ELR (cell line): ENCODE data around the gene TAGLN.
A peak's percentile ranks its signal among the peaks of the same experiment; 100 is the strongest.

Source experiments
- DNase-seq: peaks from one replicate; pipeline ENCODE4 v3.0.0-alpha.2; 2015; ENCODE audit warnings: low read depth

The TAGLN gene

DNA sequence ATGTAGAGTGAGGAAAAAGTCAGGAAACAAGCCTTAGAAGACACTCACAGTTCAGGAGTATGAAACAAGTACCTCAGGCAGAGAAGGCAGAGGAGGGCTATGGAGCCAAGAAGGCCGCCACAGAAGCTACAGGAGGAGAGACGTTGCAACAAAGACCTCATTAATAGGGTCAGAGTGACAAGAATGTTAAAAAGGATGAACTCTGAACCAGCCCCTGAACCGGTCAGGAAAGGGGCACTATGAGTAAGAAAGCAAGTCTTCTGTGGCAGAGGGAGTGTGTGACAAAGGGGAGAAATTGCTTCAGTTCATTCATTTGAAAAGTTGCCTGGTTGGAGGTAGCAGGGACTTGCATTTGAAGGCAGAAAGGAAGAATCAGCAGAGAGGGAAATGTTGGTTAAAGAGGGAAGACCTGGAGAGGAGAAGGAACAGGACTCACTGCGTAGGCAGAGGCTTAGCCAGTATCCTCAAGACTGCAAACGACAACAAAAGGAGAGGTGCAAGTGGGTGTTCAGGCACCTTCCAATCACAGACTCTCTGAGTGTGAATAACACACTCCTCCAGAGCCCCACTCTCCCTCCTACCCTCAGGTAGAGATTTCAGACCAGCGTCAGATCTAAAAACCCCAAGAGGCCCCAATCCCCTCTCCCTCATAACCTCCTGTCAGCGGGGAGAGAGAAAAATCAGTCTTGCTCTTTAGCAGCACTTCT lies 15.4 kb downstream of the TAGLN start:
- DNase-seq = no peak

- DNase-seq = peak; percentile 59
These were observed 18.2 kb downstream of the TAGLN start for GRCh38 chr11:117217141-117218084.

DNA sequence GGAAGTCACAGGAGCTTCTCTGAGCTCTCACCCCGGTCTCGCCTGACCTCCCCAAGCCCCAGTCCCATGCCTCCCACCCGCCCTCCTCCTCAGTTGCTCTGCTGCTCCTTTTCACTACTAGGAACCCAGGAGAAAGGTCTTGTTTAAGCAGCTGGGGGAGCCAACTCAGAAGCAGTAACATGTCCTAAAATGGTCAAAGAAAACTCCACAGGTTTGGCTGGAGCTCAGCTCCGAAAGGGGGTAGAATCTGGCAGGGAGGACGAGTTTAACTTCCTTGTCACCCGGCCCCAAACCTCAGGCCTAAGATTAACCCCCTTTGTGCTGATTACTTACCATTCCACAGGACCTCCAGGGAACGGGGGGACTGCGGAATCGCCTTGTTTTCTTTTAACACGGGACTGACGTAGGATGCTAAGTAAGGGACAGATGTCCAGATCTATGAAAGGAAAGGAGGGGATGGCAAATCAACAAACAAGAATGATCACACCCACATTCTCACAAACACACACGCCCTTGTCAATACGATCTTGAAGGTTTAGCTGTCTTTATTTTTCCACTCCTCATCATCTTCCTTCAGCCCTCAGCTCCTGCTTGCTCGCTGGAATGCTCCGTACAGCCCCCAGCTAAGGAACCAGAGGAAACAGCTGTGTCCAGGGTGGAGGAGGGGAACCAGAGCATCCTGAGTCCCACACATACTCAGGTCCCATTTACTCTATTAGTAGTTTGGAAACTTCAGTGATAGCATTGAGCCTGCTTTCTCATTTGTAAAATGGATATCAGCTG lies 19.2 kb downstream of the TAGLN start:
- no peak for DNase-seq

- no peak for DNase-seq
These were observed 19.8 kb downstream of the TAGLN start for GRCh38 chr11:117219001-117219400.

DNA sequence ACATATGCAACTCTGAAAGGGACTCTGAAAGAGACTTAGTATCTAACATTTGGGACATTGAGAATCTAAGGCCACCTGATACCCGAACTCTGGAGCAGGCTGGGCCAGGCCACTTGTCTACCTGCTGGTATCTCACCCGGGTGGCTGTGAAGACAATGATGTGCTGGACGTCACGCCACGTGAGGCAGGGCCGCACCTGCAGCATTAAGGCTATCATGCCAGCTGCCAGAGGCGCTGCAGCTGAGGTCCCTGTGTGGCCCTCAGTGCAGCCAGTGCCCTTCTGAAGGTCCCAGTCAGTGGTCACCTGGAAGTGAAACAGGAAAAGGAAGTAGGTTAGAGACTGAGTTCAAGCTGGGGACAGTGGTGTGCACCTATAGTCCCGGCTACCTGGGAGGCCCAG lies 20.3 kb downstream of the TAGLN start:
- no peak for DNase-seq

DNA sequence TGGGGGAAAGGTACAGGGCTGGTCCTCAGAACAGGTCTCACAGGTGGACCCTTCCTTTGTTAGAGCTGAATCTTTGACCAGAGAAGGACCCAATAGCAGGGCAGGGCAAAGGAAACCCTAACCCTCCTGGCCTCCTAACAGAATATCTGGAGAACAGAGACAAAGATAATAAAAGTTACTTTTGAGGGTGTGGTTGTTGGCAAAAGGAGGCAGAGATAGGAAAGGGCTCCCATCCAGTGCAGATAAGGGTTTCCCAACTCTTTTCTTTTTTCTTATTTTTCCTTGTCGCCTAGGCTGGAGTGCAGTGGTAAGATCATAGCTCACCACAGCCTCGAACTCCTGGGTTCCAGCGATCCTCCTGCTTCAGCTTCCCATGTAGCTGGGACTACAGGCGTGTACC lies 20.8 kb downstream of the TAGLN start:
- DNase-seq = no peak

- DNase-seq = no peak
These were observed 21.4 kb downstream of the TAGLN start for GRCh38 chr11:117220568-117220967.

DNA sequence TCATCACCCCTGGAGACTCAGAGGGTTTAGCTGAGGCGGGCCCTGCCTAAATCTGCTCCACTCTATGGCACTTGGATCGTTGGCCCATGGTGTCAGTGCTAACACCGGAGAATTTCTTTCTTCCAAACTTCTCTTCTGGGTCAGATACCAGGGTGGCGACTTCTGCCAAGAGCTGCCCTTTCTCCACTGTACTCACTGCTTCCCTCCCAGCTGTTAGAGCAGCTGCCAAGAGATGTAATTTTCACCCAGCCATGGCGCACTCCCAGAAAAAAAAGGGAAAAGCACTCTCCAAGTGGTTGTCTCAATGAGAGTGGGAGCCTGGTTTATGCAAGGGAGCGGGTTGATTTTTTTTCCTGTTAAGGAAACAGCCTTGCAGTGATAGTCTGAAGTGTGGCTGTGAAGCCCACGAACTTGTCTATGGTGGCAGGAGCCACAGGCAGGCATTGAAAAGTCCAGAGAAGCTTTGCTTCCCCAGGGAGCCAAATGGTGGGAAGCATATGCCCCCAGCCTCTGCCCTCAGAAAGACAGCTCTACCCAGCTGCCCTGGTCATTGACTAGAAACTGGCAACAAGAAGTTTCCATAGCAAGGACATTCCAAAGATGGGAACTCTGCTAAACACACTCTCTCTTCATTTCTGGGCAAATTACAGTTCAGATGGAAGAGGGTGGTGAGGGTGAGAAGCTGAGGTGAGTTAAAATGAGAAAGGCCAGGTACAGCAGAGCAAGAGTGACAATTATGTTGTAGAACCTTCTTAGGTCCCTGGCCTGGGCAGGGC lies 22.0 kb downstream of the TAGLN start:
- no peak for DNase-seq

GRCh38 chr11:117221775-117222517 lies 22.8 kb downstream of the TAGLN start:
- no peak for DNase-seq

DNA sequence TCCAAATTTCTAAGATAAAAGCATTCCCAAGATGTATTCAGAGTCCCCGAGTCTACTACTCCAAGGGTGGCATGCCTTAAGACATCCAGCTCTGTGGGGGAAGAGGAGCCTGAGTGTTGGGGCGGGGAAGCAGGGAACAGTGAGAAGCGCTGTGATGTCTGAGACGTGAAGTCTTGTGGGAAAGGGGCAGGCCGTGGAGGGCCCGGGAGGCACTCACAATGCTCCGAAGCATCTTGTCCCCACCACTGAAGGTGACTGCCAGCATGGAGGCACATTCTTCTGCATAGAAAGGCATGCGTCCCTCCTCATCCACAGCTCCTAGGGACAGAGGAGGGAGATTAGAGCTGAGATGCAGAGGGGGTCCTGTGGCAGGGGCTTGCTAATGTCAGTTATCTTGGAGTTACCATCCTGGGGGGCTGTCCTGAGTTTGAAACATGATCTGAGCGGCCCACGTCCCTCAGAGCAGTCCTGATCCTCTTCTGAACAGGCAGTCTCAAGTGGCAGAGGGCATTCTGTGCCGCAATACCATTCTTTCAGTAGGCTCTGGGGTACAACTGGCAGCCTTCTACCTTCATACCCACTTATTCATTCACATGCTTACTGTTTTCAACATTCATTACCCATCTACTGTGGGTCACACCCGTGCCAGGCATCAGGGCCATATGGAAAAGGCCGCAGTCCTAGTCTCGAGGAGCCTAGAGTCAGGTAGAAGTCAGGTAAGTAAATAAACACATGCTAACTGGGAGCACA lies 24.0 kb downstream of the TAGLN start:
- DNase-seq = no peak

GRCh38 chr11:117223741-117224689 lies 24.8 kb downstream of the TAGLN start:
- DNase-seq = no peak

- DNase-seq = no peak
These were observed 26.5 kb downstream of the TAGLN start for GRCh38 chr11:117225553-117226170.

- peak; percentile 81 for DNase-seq
These were observed 27.5 kb downstream of the TAGLN start for GRCh38 chr11:117226388-117227385.

DNA sequence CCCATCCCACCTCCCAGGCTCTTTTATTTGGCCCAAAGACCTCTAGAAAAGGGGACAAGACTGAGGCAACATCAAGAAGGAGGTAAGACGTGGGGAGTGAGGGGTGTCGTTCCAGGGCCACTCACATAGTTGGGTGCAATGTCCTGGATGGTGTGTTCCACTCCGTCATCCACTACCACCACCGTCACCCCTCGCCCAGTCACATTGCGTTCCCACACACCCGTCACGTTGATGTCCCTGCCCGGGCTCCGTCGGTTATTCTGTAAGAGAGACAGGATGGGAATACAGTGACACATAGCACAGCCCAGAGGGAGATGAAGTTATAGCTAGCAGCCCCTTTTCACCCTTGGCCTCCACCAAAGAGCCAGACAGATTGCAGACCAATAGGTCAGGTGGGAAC lies 28.9 kb downstream of the TAGLN start:
- no peak for DNase-seq

DNA sequence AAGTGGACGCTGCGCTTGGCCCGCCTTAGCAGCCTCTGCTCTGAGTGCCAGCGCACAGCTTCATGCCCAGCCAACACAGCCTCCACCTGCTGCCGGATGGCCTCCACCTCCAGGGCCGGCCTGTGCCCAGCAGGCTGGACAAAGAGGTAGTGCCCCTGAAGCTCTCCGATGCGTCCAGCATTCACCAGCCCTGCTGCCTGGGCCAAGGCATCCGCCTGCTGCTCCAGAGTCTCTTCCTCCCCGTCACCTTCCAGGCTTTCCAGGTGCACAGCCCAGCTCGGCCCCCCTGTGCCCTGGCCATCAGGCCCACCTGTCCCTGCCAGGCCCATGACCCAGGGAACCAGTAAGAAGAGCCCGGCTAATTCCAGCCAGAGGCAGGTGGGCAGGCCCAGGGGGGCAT lies 30.2 kb downstream of the TAGLN start:
- no peak for DNase-seq

DNA sequence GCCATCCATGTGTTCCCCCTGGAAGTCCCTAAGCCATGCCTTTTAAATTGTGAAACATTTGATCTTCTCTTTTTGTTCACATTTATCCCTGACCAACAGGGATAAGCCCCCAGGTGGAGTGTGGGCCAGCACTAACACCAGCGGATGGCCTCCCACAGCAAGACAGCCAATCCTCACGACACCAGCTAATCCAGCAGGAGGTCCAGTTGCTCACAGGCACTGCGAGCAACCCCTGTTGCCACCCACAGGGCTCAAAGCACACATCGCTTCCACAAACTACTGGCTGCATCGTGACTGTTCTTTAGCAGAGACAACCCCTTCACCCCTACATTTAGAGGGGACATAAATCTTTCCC lies 30.7 kb downstream of the TAGLN start:
- DNase-seq = no peak

DNA sequence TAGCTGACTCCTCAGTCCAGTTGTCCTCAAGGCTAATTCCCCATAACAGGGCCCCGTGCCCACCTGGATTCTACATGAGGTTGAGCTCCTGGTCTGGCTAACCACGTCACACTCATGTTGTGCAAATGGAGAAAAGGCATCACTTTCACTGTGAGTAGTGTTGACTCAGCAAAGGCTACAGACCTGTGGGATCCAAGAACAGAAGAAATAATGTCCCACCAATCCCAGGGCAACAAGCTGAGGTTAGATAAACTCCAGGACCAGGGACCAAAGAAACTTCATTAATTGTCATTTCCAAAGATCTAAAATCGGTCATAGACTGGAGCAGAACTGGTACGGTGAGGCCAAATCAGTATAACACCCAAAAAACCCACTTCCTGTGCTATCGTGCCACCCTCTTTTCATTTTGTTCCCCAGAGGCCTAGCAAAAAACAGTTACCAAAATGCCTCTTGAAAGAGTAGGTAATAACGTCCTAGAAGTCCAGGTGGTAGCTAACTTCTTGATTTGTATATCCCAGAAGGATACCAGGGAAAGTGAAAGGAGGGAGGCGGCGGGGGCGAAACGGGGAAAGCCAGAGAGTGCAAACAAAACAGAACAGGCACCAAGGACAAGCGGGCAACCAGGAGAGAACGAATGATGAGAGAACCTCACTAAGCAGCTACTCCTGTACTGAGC lies 31.3 kb downstream of the TAGLN start:
- peak; percentile 30 for DNase-seq
